Hepatic stellate cell (primary cell): ENCODE results near the gene GATA1.

Experiments used
- DNase-seq: peaks from one replicate; pipeline ENCODE4 v3.0.0; 2011; ENCODE audit warnings: low spot score

GATA1 gene

DNA sequence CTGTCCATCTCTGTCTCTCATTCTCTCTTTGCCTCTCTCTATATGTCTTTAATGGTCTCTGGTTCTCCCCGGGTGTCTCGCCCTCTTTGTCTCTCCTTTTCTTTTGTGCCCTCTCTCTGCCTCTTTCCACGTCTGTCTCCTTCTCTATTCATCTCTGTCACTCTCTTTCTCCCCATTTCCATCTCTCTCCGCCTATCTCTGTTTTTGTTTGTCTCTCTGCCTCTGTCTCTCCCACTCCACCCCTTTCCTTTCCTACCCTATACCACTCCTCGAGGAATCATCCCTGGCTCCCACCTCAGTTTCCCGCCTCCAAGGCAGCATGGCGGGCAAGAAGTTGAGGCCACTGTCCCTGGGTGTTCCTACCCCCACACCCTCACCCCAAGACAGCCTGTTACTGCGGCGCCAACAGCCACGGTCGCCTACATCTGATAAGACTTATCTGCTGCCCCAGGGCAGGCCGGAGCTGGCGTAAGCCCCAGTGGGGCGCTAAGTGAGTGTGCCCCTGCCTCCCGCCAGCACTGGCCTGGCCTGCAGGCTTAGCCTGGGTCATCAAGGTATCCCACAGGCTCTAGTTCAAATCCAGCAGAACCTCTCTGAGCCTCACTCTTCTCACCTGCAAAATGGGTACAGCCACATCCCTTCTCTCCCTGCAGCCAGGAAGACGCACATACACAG is 713 bp upstream of the GATA1 start:
- DNase-seq, result no peak

GRCh38 chrX:48786825-48787504 is 575 bp downstream of the GATA1 start:
- no peak for DNase-seq

GRCh38 chrX:48787505-48788443 is 1.4 kb downstream of the GATA1 start:
- no peak for DNase-seq

DNA sequence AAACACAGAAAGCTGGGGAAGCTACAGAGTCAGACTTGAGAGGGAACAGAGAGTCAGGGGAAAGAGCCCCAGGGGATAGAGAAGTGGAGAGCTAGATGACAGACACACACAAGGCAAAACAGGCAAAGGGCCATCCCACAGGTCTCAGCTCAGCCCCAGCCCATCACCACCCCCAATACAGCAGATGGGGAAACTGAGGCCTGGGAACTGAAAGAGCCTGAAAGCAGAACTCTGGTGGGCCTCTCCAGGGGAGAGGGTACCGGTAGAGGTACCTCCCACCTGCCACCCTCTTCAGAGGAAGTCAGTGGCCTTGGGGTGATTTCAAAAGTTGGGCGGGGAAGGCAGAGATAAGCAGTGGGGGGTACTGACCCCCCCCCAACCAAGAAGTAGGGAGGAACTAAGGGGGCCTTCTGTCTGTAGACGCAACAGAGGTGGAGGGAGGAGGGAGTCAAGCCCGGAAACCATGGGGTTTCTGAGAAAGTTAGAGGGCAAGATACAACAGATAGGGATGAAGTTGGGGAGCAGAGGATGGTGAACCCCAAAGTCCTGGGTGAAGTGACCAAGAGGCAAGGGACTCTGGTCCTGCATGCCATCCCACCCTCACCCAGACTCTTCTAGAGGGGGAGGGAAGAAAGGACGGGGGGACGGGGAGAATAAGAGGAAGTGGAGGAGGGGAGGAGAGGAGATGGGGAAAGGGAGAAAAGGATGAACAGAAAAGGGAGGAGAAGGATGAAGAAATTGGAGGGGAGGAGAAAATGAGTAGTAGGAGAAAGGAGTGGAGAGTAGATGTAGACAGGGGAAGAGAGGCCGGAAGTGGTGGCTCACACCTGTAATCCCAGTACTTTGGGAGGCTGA is 3.2 kb downstream of the GATA1 start:
- DNase-seq, result no peak

- no peak for DNase-seq
Measured at GRCh38 chrX:48790477-48790876, 4.1 kb downstream of the GATA1 start.

DNA sequence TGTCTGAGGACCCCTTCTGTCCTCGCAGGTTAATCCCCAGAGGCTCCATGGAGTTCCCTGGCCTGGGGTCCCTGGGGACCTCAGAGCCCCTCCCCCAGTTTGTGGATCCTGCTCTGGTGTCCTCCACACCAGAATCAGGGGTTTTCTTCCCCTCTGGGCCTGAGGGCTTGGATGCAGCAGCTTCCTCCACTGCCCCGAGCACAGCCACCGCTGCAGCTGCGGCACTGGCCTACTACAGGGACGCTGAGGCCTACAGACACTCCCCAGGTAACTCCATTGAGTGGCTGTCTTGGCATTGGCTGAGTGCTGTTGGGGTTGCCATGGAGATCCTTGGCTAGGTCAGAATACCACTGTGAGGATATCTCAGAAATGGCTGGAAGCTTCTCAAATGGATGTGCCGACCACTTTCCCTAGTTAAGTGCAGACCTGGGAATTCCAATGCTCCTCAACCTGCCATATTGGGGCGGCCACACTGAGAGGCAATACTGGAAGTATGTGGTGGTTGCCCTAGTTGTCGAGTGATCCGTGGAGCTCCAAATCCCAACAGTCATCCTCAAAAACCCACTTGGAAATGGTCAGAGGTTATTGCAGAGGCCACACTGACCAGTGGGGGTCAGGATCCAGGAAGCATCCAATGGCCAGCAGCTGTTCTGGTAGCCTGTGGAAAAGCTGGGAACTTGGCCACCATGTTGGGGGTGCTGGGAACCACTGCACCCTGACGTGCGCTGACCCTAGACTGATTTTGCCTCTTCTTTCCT is 4.9 kb downstream of the GATA1 start:
- no peak for DNase-seq

DNA sequence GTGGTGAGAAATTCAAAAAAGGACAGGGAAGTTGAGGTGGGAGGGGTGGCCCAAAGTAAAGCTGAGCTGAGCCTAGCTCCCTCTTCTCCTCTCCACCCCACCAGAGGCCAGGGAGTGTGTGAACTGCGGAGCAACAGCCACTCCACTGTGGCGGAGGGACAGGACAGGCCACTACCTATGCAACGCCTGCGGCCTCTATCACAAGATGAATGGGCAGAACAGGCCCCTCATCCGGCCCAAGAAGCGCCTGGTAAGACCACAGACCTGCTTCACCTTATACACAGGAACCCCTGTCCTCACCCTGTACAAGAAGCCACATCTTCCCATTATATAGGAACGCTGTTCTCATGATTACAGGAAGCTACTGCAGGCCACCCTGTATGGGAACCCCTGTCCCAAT is 5.8 kb downstream of the GATA1 start:
- DNase-seq, result no peak

- no peak for DNase-seq
Measured at GRCh38 chrX:48793935-48794334, 7.5 kb downstream of the GATA1 start.

DNA sequence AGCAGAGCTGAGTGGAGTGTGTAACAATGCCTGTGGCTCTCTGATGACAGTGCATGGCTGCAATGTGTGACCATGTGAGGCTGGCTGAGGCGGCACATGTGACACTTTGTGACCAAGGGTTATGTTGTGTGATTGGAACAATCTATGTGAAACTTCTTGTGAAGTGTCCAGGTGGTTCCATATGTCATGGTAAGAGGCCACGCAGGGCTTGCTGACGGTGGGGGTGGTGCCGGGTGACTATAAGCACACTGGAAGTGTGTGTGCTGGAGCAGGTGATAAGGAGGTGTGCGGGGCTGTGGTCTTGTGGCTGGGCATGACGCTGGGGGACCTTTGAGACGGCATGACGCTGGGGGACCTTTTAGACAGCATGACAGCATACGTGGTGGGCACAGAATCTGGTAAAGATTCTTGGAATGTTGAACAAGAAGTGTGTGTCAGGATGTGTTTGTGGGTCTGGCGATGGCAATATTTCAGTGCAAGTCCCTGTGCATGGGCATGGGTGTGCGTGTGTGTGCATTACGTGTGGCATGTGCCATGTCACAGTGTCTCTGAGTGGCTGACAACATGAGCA is 8.0 kb downstream of the GATA1 start:
- no peak for DNase-seq

DNA sequence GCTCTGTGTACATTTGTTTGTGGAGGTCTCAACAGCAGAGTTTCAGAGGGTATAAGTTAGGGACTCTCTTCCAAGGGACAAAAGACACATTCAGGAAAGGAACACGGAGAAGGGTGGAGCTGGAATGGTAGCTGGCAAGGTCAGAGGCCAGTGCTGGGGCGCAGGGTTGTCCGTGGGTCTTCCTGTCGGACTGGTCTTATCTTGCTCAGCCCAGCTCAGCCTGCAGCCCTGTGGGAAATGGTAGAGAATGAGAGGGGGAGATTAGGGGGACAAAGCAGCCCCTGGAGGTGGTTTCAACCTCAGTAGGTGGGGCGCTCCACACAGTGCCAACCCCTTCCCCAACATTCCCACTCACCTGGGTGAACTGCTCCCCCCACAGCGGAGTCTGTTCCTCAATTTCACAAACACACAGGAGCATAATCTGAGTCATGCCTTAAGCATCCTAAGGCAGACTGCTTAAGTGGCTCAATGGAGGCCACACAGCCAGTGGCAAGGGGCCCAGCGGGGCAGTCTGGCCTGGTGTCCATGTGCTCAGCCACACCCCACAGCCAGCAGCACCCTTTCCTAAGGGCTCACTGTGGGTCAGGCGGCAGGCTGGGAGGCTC is 8.6 kb downstream of the GATA1 start:
- DNase-seq, result peak; percentile 55

DNA sequence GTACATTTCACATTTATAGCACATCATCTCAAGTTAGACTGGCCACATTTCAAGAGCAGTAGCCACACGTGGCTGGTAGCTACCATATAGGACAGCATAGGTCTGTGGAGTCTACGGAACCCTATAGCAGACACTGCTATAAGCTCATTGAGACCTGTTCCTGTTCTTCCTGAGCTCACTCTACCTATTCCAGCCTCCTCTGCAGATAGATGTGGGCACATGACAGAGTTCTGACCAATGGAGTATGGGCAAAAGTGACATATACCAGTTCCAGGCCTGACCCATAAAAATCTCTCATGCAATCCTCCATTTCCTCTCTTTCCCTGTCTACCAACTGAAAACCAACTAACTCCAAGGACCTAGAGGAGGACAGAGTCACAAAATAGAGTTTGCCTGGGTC is 11.9 kb downstream of the GATA1 start:
- no peak for DNase-seq

DNA sequence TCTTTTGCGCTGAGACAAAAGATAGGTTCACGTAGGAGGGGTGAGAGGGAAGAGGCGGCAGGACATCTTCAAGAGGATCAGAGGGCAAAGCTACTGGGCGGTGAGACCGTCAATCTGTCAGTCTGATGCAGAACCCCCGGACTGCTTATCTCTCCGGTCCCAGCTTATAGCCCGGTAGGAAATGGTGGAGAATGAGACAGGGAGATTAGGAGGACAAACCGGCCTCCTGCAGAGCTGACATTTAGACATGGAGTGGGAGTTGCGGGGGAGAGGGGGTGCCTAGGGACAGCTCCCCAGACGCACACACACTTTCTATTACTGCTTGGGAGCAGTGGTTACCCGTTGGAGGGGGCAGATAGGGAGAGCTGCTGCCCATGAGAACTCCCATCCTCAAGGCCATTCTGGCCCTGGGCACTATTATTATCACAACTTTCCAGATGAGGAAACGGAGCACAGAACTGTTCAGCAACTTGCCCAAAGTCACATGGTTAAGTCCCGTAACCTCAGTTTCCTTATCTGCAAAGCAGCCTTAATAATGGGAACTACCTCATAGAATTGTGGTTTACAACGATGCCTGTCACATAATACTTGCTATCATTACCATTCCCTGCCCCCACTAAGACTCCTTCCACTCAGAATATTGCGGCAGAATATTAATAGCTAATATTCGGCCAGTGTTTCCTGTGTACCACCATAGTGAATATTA is 14.3 kb downstream of the GATA1 start:
- DNase-seq, result no peak

DNA sequence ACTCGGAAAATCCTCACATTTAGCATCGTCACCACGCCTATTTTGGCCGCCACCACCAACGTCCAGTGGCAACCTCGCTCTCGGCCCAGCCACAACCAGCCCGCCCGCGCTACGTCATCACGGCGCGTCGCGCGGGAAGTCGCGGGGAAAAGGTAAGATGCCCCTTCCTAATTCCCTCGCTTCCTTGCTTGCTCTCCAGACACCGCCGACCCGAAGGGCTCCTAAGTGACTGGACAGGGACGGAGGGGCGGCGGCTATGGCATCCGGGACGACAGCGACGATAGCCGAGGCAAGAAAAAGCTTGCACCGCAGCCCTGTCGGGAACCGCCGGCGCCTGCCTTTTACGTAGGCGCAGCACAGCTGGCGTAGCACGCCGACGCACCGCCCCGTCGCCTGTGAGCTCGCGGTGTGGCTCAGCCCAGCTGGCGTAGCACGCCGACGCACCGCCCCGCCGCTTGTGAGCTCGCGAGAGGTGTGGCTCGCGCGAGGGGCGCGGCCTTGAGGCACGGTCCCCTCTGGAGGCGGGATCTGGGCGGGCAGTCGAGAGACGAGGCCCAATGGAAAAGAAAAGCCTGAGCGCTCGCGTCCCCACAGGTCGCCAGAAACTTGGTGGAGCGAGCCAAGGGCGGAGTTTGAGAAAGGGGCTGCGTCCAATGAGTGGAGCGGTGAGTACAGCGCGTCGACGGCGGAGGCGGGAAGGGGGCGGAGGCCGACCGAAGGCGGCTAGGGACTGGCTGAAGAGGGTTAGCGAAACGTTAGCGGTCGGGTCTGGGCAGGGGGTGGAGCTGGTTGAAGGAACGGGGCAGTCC is 15.1 kb downstream of the GATA1 start, which contains the start of gene HDAC6:
Gene HDAC6, plus strand, starts transcription at position 788 of the 809 bp plus-strand sequence. CDS start 626 bp downstream, outside the sequence.
- peak; percentile 91 for DNase-seq

GRCh38 chrX:48802089-48802904 is 15.9 kb downstream of the GATA1 start:
- peak; percentile 75 for DNase-seq

DNA sequence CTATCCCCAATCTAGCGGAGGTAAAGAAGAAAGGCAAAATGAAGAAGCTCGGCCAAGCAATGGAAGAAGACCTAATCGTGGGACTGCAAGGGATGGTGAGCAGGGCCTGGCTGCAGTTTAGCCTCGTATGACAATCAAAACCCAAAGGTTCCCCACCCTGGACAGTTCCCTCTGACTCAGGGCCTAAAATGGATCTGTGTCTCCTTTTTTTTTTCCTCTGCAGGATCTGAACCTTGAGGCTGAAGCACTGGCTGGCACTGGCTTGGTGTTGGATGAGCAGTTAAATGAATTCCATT is 16.5 kb downstream of the GATA1 start:
- DNase-seq, result no peak

GRCh38 chrX:48806081-48806480 is 19.7 kb downstream of the GATA1 start:
- DNase-seq, result no peak

- DNase-seq, result no peak
Measured at GRCh38 chrX:48813644-48814043, 27.3 kb downstream of the GATA1 start.

DNA sequence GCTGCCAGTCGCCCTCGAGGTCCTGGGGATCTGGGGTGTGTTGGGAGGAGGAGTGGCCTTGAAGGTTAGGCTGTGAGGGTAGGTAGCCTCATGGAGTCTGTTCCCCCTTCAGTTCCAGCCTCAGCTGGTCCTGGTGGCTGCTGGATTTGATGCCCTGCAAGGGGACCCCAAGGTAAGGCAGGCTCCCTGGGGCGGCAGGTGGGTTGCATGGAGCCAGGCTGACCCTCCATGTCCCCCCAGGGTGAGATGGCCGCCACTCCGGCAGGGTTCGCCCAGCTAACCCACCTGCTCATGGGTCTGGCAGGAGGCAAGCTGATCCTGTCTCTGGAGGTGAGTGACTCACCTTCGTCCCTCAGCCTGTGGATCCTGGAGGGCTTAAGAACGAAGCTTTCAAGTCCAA is 28.3 kb downstream of the GATA1 start:
- no peak for DNase-seq
